HG02970 (cell line): ENCODE results near the gene IL22RA1.

Source experiments
- ATAC-seq: cut with Tn5 transposase; IDR thresholded peaks from one replicate; pipeline ENCODE4 v1.9.1; 2021; ENCODE audit warnings: mild to moderate bottlenecking, moderate library complexity, moderate number of reproducible peaks; ENCODE audit not compliant: unreplicated experiment, low FRiP score

IL22RA1 gene

DNA sequence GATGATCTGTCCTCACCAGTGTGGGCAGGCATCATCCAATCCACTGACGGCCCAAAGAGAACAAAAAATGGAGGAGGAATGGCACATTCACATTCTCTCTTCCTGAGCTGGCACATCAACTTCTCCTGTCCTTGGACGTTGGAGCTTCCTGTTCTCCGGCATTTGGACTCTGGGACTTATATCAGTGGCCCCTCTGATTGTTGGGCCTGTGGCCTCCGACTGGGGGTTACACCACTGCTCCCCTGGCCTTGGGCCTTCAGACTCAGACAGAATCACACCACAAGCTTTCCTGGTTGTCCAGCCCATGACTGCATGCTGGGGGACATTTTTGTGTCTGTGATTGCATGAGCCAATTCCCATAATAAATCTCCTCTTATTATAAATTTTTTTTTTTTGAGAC, 24.1 kb upstream of the IL22RA1 start:
- ATAC-seq = no peak

DNA sequence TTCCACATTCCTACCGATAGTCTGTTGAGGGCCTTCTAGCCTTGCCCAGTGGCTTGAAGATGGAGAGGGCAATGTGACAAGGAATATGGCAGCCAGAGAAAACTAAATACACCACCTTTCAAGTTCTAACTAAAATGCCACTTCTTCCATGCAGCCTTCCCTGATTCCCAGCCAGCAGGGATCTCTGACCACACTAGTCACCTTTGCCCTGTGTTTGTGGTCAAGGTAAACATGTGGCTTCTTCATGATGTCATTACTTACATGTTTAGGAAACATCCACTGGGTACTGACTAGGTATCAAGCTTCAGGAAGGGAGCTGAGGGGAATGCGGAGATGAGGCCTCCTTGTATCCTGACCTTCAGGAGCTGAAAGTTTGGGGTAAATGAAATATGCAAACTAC, 22.6 kb upstream of the IL22RA1 start:
- no peak for ATAC-seq

DNA sequence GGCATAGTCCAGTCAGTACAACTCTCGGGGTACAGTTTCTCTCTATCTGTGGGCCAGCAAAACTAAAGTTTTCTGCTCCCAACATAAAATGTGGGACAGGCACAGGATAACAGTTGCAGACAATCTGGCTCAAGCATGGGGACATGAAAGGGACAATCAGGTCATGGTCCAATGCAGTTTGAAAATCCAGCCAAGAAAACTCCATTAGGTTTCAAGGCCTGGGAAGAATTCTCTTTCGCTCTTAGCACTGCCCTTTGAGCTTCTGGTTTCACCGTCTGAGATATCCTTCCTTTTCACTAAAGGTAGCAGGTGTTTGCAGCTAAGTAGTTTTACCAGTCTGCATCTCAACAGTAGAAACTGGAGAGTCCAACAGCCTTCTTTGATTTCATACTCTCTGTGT, 21.1 kb upstream of the IL22RA1 start:
- ATAC-seq = no peak

DNA sequence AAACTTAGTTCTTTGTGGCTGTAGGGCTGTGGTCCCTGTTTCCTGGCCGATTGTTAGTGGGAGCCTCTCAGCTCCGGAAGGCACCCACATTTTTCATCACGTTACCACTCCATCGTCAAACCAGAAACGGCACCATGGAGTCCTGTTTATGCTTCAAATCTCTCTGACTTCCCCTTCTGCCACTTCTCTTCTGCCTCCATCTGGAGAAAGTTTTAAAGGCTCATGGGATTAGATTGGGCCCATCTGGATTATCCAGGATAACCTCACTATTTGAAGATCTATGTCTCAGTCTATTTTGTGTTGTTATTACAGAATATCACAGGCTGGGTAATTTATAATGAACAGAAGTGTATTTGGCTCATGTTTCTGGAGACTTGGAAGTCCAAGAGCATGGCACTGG, 19.3 kb upstream of the IL22RA1 start:
- ATAC-seq = no peak

DNA sequence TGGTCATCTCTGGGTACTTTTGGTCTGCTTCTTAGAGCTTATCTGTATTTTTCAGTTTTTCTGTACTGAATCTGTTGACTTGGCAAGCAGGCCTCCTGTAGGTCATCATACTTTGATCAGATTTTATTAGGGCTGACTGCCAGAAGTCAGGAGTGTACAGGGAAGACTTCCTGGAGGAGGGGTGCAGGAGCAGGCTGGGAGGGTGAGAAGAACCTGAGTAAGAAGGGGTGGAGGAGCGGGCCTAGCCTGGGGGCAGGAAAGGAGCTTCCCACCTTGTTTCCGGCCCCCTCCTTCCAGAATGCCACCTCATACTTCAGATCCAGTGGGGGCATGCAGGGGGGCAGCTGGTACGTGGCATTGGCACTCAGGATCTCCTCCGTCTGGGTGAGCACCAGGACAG, 18.3 kb upstream of the IL22RA1 start:
- ATAC-seq = no peak

DNA sequence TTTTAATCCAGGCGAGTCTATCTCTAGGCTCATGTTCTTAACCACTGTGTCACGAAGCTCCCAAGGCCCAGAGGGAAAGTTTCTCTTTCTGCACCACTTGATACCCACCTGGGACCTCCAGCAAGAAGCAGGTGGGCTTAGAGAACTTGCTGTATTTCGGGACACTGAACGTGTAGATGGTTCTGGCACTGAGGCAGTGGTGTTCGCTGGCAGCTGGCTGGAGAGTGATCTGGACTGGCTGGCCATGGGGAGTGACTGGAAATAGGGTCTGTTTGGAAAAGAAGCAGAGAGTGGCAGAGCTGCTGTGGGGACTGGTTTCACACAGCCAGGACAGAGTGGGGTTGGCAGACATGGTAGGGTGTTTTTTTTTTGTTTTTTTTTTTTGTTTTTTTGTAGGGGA, 16.4 kb upstream of the IL22RA1 start:
- no peak for ATAC-seq

DNA sequence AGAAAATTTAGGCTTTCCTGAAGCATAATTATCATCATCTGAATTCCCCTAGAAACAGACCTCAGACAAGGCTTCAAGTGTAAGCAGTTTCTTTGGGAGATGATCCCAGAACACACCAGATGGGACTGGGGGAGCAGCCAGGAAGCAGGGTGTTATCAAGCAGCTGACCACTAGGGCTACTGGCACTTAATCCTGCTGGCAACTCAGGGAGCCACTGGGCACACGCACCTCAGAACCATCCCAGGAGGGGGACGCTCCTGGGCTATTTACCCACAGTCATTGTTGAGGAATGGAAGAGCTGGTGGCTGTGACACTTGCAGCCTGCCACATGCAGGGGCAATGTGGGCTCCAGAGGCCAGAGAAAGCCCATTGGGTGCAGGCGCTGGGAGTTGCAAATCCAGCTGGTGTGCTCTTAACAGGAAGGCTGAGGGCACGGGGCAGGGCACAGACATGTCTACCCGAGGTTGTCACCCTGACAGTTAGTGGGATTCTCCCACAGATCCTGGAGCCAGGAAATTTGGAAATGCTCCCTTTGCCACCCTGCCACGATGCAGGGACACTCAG, 15.1 kb upstream of the IL22RA1 start:
- no peak for ATAC-seq

DNA sequence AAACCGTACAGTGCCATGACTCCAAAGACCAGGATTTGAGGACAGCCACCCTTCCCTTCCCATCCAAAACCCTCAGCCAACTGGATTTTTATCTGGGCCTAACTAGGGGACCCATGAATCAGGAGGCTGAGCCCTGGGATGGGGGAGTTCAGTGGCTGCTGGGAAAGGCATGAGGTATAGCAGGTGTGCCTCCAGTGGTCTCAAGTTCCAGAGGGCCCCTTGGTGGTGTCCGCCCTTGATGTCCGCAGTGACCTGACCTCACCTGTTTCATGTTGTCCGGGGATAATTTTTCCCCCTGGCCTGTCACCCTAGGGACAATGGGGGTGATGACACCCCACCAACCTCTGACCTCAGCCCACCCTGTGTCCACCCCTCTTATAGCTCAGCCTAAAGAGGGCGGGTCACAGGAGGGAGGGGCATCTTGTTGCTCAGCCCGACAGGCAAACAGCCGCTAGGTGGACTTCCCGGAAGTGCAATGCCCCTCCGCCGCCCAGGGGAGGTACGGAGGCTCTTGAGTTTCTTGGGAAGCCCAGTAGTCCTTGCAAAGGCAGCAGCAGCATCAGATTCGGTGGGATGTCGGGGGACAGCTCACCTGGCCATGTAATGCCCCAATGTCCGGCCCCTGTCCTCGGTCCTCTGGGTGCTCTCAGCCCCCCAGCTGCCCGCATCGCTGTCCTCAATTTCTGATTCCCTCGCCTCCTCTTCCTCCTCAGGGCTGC, 13.8 kb upstream of the IL22RA1 start:
- no peak for ATAC-seq

DNA sequence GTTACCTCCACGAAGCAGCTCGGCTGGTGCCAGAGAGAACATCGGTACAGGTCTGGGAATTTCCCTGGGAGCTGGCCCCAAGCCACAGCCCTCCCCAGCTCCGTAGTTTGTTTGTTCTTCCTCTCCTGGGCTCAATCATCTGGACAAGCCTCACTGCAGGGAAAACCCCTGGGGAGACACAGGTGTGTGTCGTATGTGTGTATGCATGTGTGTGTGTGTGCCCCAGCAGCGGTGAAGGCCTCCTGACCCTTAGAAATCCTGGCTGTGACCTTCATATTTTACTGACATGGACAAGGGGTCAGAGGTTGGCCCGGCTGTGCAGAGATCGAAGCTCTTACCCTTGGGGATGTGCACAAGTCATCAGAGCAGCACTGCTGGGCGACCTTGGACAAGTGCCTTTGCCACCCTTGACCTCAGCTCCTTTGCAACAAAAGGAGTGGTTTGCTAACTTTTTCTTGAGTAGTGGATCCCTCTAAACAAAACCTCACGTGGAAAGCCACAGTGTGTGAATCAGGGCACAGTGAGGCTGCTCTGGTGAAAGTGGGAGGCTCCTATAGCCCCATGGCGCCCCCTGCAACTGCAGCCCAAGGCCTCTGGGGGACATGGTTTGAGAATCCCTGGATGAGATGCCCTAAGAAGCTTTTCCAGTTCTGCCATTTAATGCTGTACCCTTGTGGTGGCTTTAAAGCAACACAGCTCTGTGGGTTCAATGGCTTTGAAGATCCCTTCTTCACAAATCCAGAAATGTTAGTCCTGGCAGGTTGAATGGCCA, 12.3 kb upstream of the IL22RA1 start:
- no peak for ATAC-seq

DNA sequence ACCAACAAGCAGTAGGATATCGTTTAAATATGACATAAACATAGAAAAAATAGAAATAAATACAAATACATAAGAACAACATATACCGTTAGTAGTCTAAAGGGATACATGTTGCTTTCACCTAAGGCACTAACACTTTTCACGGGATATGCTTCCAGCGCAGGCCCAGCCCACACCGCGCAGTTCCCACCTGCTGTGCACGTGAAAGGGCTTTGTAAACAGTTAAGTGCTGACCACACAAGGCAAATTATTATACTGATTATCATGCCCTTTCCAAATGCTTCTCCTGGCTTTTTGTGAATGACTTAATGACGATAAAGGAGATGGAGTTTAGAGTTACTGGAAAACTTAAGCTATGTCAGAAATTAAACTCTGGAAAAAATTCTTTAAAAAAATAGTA, 11.3 kb upstream of the IL22RA1 start:
- ATAC-seq = no peak

DNA sequence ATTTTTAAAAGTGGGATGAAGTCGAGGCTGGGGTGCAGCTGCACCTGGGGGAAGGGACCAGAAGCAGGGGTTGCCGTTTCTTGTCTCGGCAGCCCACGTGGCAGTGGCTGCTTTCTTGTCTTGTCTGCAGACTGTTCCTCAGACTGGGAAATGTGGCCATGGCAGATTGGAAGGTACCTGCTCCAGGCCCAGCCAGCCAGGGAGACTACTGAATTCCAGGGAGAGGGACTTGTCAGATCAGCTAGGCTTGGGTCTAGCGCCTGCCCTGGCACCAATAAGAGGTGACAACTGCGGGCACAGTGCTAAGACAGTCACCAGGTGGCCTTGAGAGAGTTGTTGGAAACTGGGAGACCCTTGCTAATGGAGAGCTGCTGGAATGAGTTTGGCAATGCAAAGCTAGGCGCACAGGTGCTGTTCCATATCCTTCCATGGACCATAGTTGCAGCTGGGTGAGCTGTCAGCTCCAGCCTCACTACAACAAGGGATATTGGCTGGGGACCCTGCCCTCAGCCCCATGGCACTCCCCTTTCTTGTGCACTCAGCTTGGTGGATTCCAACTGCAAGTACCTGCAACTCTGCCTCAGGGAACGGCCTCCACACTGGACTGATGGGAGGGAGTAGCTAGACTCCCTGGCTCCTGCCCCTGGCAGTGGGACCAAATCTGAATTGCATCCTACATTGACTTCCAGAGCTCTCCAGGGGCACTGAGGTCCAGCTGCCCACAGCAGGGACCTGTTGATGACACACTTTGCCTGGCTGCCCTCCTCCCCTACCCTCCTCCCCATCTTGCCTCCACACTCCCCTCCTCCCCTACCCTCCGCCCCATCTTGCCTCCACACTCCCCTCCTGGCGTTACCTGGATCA, 9.9 kb upstream of the IL22RA1 start:
- ATAC-seq = no peak

DNA sequence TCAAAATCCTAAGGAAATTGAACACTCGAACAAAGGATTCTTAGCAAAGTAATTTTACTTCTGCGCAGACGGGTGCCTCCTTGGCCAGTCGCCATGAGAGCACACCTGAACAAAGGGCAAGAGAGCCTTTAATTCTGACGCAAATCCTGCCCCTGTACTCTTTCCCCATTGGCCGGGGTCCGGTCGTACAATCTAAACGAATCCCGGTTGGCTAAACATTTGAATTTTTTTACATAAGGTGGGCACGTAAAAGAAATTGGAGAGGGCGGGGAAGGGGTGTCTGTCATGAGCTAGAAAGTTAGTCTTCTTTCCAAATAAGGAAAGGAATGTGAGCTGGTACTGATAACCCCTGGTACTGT, 8.2 kb upstream of the IL22RA1 start:
- no peak for ATAC-seq

DNA sequence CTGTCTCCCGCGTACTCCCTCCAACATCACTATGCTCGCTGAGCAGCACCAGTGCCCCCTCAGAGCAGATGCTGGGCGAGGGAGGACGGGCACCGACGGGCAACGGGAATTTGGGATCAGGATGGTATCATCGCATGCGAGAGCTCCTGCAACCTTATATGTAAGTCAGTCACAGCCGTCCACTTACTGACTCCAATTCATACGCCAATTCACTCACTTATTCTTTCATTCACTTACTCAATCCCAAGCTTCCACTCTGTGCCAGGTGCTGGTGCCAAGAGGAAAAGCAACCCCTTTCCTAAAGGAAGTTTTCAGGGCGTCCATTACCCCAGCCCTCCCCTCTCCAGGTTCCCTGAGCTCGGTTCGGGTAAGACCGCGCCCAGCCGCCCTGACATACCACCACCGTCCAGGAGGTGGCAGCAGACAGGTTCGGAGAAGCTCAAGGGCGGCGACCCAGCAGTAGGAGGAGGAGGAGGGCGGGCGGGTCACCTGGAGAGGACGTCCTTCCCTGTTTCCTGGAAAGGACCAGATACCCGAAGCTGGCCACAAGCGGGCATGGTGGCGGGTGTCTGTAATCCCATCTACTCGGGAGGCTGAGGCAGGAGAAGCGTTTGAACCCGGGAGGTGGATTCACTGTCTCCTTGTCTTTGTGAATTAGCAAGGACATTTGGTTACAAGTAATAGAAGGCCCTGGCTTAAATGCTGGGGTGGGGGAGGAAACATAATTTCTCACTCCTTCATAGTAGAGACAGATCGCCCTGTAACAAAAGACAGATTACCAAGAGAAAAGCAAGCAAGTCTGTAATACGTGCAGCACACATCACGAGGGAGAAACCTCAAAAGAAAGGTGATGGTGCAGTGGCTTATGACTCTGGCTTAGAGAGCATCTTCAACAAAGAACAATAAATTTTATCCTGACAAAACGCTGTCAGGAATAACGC, 7.6 kb upstream of the IL22RA1 start:
- ATAC-seq = no peak

DNA sequence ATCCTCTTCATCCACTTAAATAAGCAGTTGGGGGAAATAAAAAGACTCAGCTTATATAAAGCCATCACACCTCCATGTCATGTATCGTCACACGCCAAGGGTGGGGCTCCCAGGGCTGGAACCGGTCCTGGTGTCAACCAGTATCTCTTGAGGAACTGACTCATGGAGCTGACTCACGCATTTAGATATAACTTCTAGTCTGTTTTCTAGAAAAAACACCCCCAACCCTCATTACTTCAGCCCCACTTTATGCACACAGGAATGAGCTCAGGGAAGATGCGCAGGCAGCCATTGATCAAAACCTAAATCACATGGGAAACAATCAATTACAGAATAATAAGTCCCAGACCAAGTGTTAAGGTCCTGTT, 6.9 kb upstream of the IL22RA1 start:
- ATAC-seq = no peak

DNA sequence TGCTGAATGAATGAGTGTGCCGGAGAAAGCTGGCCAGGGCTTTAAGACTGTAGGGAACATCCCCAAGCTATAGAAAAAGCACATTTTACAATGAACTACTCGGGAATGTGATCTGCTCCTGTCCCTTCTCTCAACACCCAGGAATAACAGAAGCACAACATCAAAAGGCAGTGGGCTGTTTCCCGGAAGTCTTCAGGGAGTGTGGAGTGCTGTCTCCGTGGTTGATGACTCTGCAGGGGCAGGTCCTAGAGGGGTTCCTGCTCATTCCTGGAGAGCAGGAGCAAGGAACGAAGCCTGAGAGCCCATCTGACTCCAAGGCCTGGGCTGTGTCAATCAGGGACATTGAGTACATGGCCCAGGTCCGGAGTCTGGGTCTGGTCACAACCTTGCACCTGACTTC, 4.9 kb upstream of the IL22RA1 start:
- ATAC-seq = no peak

DNA sequence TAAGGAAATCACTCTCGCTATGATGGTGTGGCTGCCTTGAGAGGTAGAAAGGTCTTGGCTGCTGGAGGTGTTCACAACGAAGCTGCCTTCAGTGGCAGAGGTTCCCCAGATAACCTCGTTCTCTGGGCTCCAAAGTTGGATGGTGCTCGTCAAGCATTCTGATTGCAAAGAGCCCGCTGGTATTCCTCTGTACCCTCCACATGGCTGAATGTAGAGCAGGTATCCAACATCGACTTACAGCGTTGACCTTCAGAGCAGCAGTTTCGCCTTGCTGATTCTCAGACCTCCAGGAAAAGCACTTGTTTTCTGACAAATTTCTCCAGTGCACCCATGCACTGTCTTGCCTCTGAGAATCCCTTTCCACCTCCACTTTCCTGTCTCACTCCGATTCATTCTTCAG, 4.3 kb upstream of the IL22RA1 start:
- no peak for ATAC-seq

DNA sequence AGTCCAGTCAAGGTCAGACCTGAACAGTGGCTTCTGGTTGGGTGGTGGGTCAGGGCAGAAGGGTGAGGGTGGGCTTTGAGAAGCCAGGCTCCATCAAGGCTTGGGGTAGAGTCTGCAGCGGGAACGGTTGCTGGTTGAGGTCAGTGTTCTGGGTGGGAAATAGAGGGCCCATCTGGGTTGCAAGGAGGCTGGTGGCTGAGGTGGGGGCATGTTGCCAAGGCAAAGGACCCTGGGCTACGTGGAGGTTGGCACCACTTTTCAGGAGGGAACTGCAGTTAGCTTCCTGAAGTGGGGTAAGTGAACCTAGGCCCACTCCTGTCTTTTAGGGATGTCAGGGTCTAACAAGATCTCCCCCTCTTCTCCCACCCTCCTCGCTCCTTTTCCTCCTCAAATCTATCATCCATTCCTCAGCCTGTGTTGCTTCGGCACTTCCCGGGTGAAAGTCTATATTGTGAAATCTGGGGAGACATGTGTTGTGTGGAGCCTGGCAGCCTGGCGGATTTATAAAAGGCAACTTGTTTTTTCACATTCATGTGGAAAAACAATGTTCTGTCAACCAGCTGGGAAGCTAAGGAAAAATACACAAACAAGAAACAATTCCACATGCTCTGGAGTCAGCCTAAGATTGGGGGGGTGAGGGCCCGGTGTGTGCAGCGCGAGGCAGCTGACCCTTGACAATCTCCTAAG, 1.5 kb downstream of the IL22RA1 start:
- no peak for ATAC-seq

DNA sequence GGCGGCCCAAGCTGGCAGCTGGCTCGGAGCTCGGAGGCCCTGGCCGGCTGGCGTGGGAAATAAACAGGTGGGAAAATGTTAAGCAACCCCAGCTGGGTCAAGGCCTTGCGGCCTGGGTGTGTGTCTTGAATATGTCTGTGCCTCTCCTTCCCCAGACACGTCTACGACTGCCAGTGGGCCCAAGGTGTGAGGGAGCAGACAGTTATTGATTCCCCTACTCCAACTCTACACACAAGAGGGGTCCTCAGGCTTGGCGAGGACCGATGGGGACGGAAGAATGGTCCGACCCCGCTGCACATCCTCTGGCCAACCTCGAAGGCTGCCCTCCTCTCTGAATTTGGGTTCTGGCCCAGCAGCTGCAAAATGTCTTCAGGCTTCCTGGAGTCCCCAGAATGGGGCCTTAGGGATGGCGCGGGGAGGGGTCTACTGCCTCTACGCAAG, 2.2 kb downstream of the IL22RA1 start:
- no peak for ATAC-seq

DNA sequence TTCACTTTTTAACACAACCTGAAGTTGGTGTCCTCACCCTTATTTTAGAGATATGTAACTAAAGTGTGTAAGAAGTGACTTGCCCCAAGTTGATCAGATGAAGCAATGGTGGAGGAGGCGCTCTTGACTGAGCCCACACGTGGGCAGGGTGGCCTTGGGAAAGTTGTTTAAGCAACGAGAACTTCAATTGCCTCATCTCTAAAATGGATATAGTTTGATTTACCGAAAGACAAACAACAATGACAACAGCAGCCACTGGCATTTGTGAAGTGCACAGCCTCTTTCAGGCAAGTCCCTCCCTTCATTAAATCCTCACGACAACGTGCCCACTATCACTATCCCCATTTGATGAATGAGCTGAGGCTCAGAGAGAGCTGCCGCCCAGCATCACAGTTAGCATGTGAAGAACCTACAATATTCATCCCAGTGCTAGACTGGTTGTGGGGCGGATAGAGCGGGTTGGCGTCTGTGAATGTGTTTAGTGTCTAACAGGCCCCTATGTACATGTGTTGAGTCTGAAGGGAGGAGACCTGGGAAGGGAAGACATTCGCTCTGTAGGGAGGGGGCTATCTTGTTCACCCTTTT, 3.0 kb downstream of the IL22RA1 start:
- no peak for ATAC-seq
